ENCODE measurements around the gene RPAP3.

DNA sequence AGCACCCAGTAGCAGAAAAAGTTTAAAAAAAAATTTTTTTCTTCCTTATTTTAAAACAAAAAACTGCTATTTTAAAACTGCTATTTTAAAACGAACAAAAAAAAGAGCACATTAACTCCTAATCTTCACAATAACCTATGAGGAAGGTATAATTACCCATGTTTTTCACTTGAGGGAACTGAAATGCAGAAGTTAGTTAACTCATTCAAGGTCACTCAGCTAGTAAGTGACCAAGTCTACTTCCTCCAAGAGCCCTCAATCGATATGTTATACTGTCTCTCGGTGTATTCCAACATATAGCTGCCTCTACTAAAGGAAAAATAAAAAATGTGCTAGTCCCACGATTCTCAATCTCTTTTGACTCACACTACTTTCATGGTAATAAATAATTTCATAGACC, 7.8 kb downstream of the RPAP3 start:
- TF ChIP-seq, protein P1, sequence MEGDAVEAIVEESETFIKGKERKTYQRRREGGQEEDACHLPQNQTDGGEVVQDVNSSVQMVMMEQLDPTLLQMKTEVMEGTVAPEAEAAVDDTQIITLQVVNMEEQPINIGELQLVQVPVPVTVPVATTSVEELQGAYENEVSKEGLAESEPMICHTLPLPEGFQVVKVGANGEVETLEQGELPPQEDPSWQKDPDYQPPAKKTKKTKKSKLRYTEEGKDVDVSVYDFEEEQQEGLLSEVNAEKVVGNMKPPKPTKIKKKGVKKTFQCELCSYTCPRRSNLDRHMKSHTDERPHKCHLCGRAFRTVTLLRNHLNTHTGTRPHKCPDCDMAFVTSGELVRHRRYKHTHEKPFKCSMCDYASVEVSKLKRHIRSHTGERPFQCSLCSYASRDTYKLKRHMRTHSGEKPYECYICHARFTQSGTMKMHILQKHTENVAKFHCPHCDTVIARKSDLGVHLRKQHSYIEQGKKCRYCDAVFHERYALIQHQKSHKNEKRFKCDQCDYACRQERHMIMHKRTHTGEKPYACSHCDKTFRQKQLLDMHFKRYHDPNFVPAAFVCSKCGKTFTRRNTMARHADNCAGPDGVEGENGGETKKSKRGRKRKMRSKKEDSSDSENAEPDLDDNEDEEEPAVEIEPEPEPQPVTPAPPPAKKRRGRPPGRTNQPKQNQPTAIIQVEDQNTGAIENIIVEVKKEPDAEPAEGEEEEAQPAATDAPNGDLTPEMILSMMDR (IDR thresholded peaks at IDR 0.05; ENCODE audit: low read length), result no peak
- no peak for TF ChIP-seq EZH2 (IDR thresholded peaks at IDR 0.05; ENCODE audit: borderline replicate concordance, low read length)
